Activated CD8-positive, alpha-beta T cell treated with anti-CD3 and anti-CD28 coated beads for 36 hours (primary cell): ENCODE data around the gene ZFAND6. TPM values are rescaled to one million over a fixed set of nuclear protein-coding genes. Genes with fewer than 3 reads are reported as not detected.

Source experiments
- ATAC-seq: fragments of 200-7000 bp; cut with Tn5 transposase; one replicate; pipeline ENCODE4 v1.10.0; 2021; ENCODE audit warnings: mild to moderate bottlenecking, moderate library complexity
- CTCF ChIA-PET: fragments of 350-600 bp; sonication (Branson Sonifier 250); formaldehyde crosslinking; loops from one replicate; lab custom pipeline; 2021; ENCODE audit warnings: antibody characterized with exemption; lab: Charles Lee
- POLR2A ChIA-PET: fragments of 350-600 bp; sonication (Branson Sonifier 250); formaldehyde crosslinking; loops from one replicate; lab custom pipeline; 2021; ENCODE audit warnings: antibody characterized with exemption; lab: Charles Lee
- DNase-seq: peaks from one replicate; pipeline ENCODE4 v3.0.0-alpha.2; 2020
- H3K27ac Mint-ChIP-seq: one replicate; pipeline ENCODE4 v1.8.0; 2021; ENCODE audit warnings: mild to moderate bottlenecking, mixed read lengths
- H3K27me3 Mint-ChIP-seq: one replicate; pipeline ENCODE4 v1.8.0; 2021; ENCODE audit warnings: mixed read lengths
- H3K36me3 Mint-ChIP-seq: one replicate; pipeline ENCODE4 v1.8.0; 2021; ENCODE audit warnings: low read depth, mixed read lengths
- H3K4me1 Mint-ChIP-seq: one replicate; pipeline ENCODE4 v1.8.0; 2021; ENCODE audit warnings: low read depth, mixed read lengths
- H3K4me3 Mint-ChIP-seq: one replicate; pipeline ENCODE4 v1.8.0; 2021; ENCODE audit warnings: mild to moderate bottlenecking, moderate library complexity, mixed read lengths
- H3K9me3 Mint-ChIP-seq: one replicate; pipeline ENCODE4 v1.8.0; 2021; ENCODE audit warnings: mixed read lengths
- intact Hi-C: fragments of 100-400 bp; cut with micrococcal nuclease; formaldehyde crosslinking; loops from one replicate; pipeline ENCODE4 v1.10.0; 2022
- total RNA-seq, 2 experiments: library from RNA; stranded (reverse); gene quantifications; one replicate each; pipeline ENCODE4 v1.2.3, GENCODE V29; 2021
- TF ChIP-seq, protein P1 (sequence below): fragments of 200-600 bp; IDR thresholded peaks from one replicate; pipeline ENCODE4 v1.8.0; 2022; ENCODE audit warnings: antibody characterized with exemption, mild to moderate bottlenecking

The ZFAND6 gene
- total RNA-seq, 2 experiments from 2014 or later: 29.6 to 30.7 TPM

- Mint-ChIP-seq H3K36me3 (peaks cover 45% of the 10 kb centered on the region), H3K4me1 (peaks cover 17% of the 10 kb centered on the region), H3K4me3 (no peak overlapping the region), H3K27ac (peak overlapping the region; percentile 78), H3K27me3 (no peaks in the 10 kb centered on the region), H3K9me3 (no peaks in the 10 kb centered on the region)
- intact Hi-C loops: no loop called here
- TF ChIP-seq, protein P1, sequence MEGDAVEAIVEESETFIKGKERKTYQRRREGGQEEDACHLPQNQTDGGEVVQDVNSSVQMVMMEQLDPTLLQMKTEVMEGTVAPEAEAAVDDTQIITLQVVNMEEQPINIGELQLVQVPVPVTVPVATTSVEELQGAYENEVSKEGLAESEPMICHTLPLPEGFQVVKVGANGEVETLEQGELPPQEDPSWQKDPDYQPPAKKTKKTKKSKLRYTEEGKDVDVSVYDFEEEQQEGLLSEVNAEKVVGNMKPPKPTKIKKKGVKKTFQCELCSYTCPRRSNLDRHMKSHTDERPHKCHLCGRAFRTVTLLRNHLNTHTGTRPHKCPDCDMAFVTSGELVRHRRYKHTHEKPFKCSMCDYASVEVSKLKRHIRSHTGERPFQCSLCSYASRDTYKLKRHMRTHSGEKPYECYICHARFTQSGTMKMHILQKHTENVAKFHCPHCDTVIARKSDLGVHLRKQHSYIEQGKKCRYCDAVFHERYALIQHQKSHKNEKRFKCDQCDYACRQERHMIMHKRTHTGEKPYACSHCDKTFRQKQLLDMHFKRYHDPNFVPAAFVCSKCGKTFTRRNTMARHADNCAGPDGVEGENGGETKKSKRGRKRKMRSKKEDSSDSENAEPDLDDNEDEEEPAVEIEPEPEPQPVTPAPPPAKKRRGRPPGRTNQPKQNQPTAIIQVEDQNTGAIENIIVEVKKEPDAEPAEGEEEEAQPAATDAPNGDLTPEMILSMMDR: no peak
- ATAC-seq (peak; percentile 92), DNase-seq (peak; percentile 80)
- CTCF ChIA-PET: interaction anchor here (0.9 to 1.7 kb wide), 3 partner anchors 9 to 13 kb away, joined by 3 to 7 read pairs (median 3); no protein-coding TSS in a partner anchor
- POLR2A ChIA-PET: interaction anchor here (0.6 to 1.6 kb wide), 2 partner anchors 100 to 164 kb away, joined by 3 to 7 read pairs; no protein-coding TSS in a partner anchor
Observed at GRCh38 chr15:80160570-80161156, 101.2 kb downstream of the ZFAND6 start.

DNA sequence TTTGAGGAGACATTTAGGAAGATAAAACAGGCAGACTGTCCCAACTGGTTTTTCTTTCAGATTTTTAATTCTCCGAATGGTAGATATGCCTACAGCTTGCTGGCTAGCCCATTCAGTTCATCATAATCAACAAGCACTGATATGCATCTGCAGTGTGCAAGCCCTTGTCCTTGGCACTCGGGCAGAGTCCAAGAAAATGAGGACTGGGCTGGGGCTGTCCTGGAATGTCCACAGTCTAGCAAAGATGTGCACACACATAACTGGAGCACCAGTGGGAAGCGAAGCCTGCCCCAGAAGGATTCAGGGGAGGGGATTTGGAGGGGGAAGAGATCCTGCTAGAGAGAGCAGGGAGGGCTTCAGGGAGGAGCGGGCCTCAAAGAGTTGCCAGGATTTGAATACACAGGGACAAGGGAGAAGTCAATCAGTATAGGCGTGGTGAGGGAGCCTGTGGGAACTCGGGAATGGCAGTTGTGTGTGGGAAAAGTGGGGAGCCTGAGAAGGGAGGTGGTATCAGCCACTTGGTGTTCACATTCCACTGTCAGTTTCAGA lies 102.1 kb downstream of the ZFAND6 start:
- H3K4me3 Mint-ChIP-seq: no peak overlapping the region
- ChIA-PET CTCF (interaction anchor here (0.9 to 1.3 kb wide), 2 partner anchors 10 to 12 kb away, joined by 3 read pairs; no protein-coding TSS in a partner anchor), POLR2A (interaction anchor here (1.6 to 1.9 kb wide), 2 partner anchors 18 to 101 kb away, joined by 4 to 7 read pairs; no protein-coding TSS in a partner anchor)
- no peak for ATAC-seq
- H3K9me3 Mint-ChIP-seq: no peaks in the 10 kb centered on the region
- H3K4me1 Mint-ChIP-seq: peaks cover 15% of the 10 kb centered on the region
- peaks cover 45% of the 10 kb centered on the region for H3K36me3 Mint-ChIP-seq
- intact Hi-C loops: no loop called here
- H3K27me3 Mint-ChIP-seq: no peaks in the 10 kb centered on the region
- H3K27ac Mint-ChIP-seq: peak overlapping the region; percentile 53
- DNase-seq: no peak
- TF ChIP-seq, protein P1: no peak

- ChIA-PET CTCF (no interaction called here), POLR2A (interaction anchor here (1.9 kb wide), 1 partner anchor 18 kb away, joined by 4 read pairs; no protein-coding TSS in a partner anchor)
- ATAC-seq (no peak), DNase-seq (no peak)
- Mint-ChIP-seq H3K4me3 (no peak overlapping the region), H3K9me3 (no peaks in the 10 kb centered on the region), H3K36me3 (peaks cover 45% of the 10 kb centered on the region), H3K27ac (no peak overlapping the region), H3K4me1 (peaks cover 15% of the 10 kb centered on the region), H3K27me3 (no peaks in the 10 kb centered on the region)
- TF ChIP-seq, protein P1: no peak
- intact Hi-C loops: no loop called here
Observed at GRCh38 chr15:80162059-80162554, 102.6 kb downstream of the ZFAND6 start.

GRCh38 chr15:80163217-80163616 lies 103.7 kb downstream of the ZFAND6 start:
- Mint-ChIP-seq H3K4me1 (peaks cover 15% of the 10 kb centered on the region), H3K27ac (no peak overlapping the region), H3K9me3 (no peaks in the 10 kb centered on the region), H3K36me3 (peaks cover 45% of the 10 kb centered on the region), H3K27me3 (no peaks in the 10 kb centered on the region), H3K4me3 (no peak overlapping the region)
- TF ChIP-seq, protein P1: no peak
- intact Hi-C loops: no loop called here
- ChIA-PET CTCF (no interaction called here), POLR2A (interaction anchor here (0.6 kb wide), 1 partner anchor 92 kb away, joined by 4 read pairs; no protein-coding TSS in a partner anchor)
- ATAC-seq (no peak), DNase-seq (no peak)

DNA sequence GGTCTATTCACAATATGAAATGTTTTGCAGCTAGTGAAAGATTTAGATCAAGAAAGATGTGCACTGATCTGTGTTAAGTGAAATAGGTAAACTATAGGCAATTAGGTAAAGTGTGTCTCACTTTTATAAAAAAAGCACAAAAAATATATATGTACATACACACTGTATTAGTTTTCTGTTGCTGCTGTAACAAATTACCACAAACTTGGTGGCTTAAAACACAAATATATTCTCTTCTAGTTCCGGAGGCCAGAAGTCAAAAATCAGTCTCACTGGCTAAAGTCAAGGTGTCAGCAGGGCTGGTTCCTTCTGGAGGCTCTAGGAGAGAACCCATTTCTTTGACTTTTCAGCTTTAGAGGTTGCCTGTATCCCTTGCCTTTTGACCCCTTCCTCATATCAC lies 104.4 kb downstream of the ZFAND6 start:
- TF ChIP-seq, protein P1: no peak
- H3K4me3 Mint-ChIP-seq: no peak overlapping the region
- peaks cover 45% of the 10 kb centered on the region for H3K36me3 Mint-ChIP-seq
- peaks cover 15% of the 10 kb centered on the region for H3K4me1 Mint-ChIP-seq
- intact Hi-C loops: no loop called here
- H3K27ac Mint-ChIP-seq: no peak overlapping the region
- ChIA-PET POLR2A (interaction anchor here (0.5 kb wide), 1 partner anchor 24 kb away, joined by 3 read pairs; no protein-coding TSS in a partner anchor), CTCF (interaction anchor here (1.3 kb wide), 1 partner anchor 9 kb away, joined by 5 read pairs; no protein-coding TSS in a partner anchor)
- ATAC-seq (no peak), DNase-seq (no peak)
- H3K9me3 Mint-ChIP-seq: no peaks in the 10 kb centered on the region
- H3K27me3 Mint-ChIP-seq: no peaks in the 10 kb centered on the region
